ENCODE results near the gene EPAS1. TPM values are rescaled to one million over a fixed set of nuclear protein-coding genes. Genes with fewer than 3 reads are reported as not detected.

EPAS1 gene
- total and polyA plus RNA-seq, 8 donors: 190 to 962 (median 244) TPM

DNA sequence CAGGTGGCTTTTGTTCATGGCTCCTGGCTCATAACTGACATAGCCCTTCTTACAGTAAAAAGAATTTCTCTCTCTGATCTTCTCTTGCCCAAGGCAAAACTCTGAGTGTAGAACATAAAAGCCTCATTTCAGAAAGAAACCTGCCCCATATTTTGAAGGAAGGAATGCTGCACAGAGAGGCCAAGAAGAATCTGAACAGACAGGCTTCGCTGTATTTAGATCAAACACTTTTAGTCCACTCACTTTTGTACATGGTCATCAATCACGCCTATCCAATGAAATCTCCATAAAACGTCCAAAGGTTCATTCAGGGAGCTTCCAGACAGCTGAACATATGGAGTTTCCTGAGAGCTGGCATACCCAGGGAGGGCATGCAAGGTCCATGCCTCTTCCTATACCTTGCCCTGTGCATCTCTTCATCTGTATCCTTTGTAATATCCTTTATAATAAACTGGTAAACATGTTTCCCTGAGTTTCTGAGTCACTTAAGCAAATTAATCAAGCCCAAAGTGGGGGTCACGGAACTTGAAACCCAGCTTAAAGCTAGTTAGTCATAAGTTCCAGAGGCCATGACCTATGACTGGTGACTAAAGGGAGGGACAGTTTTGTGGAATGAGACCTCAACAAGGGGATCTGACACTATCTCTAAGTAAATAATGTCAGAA lies 119.7 kb downstream of the EPAS1 start:
- H3K27ac ChIP-seq: no peak overlapping the region
- no peaks in the 10 kb centered on the region for H3K4me1 ChIP-seq
- intact Hi-C loops (cut with DNase I): no loop called here
- ATAC-seq: no peak
- no peaks in the 10 kb centered on the region for H3K36me3 ChIP-seq
- TF ChIP-seq, protein P1, sequence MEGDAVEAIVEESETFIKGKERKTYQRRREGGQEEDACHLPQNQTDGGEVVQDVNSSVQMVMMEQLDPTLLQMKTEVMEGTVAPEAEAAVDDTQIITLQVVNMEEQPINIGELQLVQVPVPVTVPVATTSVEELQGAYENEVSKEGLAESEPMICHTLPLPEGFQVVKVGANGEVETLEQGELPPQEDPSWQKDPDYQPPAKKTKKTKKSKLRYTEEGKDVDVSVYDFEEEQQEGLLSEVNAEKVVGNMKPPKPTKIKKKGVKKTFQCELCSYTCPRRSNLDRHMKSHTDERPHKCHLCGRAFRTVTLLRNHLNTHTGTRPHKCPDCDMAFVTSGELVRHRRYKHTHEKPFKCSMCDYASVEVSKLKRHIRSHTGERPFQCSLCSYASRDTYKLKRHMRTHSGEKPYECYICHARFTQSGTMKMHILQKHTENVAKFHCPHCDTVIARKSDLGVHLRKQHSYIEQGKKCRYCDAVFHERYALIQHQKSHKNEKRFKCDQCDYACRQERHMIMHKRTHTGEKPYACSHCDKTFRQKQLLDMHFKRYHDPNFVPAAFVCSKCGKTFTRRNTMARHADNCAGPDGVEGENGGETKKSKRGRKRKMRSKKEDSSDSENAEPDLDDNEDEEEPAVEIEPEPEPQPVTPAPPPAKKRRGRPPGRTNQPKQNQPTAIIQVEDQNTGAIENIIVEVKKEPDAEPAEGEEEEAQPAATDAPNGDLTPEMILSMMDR (IDR thresholded peaks at IDR 0.05): no peak
- DNase-seq: no peak
- peaks cover 0 to 30% of the 10 kb centered on the region in 2 donors for H3K9me3 ChIP-seq
- no peak overlapping the region for H3K4me3 ChIP-seq
- no peaks in the 10 kb centered on the region for H3K27me3 ChIP-seq

DNA sequence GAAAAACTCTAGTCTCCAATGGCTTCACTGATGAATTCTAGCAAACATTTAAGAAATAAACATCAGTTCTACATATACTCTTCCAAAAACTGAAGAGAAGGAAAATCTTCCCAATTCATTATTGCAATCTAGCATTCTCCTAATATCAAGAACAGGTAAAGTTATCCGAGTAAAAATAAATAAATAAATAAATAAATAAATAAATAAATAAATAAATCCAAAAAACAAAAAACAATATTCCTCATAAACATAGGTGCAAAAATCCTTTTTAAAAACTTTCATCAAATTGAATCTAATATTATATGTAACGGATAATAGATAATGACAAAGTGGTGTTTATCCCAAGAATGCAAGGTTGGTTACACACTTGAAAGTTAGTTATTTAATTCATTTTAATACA lies 123.7 kb downstream of the EPAS1 start:
- DNase-seq: no peak
- Histone ChIP-seq H3K27ac (no peak overlapping the region), H3K27me3 (no peaks in the 10 kb centered on the region), H3K36me3 (no peaks in the 10 kb centered on the region), H3K9me3 (peaks cover 0 to 29% of the 10 kb centered on the region in 2 donors), H3K4me3 (no peak overlapping the region), H3K4me1 (no peaks in the 10 kb centered on the region)
- intact Hi-C loops (cut with DNase I): no loop called here
- ATAC-seq: no peak
- TF ChIP-seq, protein P1 (IDR thresholded peaks at IDR 0.05): no peak

DNA sequence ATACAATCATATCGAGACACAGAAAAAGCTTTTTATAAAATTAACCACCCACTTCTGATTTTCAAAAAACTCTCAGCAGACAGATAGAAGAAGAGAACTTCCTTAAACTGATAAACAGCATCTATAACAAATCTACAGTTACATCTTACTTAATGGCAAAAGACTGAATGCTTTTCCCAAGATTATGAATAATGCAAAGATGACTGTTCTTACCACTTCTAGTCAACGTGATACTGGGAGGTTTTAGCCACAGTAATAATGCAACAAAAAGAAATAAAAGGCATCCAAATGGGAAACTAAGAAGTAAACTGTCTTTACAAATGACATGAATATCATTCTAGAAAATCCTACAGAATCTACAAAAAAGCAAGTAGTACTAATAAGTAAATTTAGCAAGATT lies 124.2 kb downstream of the EPAS1 start:
- ATAC-seq (no peak), DNase-seq (no peak)
- intact Hi-C loops (cut with DNase I): no loop called here
- H3K27ac ChIP-seq: no peak overlapping the region
- no peaks in the 10 kb centered on the region for H3K4me1 ChIP-seq
- H3K4me3 ChIP-seq: no peak overlapping the region
- H3K27me3 ChIP-seq: no peaks in the 10 kb centered on the region
- H3K36me3 ChIP-seq: no peaks in the 10 kb centered on the region
- H3K9me3 ChIP-seq: peaks cover 0 to 24% of the 10 kb centered on the region in 2 donors
- TF ChIP-seq, protein P1 (IDR thresholded peaks at IDR 0.05): no peak

DNA sequence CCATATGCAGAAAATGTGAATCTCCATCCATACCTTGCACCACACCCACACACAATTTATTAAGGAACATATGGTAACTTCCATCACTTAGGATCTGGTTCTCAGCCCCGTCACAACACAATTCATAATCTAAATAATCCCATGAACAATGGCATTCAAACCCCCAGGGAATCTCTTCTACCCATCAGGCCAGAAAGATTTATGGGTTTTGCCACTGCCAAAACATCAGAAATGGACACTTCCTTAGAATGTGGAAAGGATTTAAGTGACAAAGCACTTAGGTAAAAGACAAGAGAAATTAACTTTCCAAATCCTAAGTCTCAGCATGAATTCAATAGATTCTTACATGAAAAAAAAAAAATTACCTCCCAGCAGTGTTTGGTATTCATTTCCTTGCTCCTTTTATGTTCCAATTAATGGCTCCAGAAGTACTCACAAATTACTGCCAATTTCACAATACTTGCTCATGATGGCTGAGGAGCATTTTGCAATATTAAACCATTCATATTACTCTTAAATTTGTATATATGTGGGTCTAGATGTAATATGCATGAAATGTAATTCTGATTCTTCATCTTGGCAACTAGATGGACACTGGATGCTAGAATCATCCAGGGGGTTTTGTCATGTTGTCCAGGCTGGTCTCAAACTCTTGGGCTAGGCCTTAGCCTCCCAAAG lies 125.6 kb downstream of the EPAS1 start:
- DNase-seq: peak in 1 of 4 donors; percentile 12

DNA sequence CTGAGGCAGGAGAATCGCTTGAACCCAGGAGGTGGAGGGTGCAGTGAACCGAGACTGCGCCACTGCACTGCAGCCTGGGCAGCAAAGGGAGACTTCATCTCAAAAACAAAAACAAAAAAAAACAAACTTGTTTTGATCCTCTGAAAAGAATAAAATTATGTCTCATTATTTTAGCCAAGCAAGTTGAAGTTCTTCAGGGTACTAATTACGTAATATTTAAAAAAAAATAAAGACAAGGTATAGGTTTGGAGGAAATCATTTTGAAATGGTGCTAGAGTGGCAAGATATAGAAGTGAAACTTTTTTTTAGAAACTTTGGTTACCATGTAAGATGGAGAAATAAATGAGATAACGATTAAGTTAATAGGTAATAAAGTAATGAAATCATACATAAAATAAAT lies 127.7 kb downstream of the EPAS1 start:
- no peak overlapping the region for H3K4me3 ChIP-seq
- H3K4me1 ChIP-seq: no peaks in the 10 kb centered on the region

More for the DNA sequence above, 125.6 kb downstream of the EPAS1 start:
- H3K4me1 ChIP-seq: no peaks in the 10 kb centered on the region
- no peaks in the 10 kb centered on the region for H3K27me3 ChIP-seq
- no peak overlapping the region for H3K4me3 ChIP-seq
- no peak overlapping the region for H3K27ac ChIP-seq
- peak; percentile 19 for ATAC-seq
- H3K36me3 ChIP-seq: no peaks in the 10 kb centered on the region
- TF ChIP-seq, protein P1 (IDR thresholded peaks at IDR 0.05): no peak
- intact Hi-C loops (cut with DNase I): no loop called here
- H3K9me3 ChIP-seq: peaks cover 0 to 11% of the 10 kb centered on the region in 2 donors

More for the DNA sequence above, 127.7 kb downstream of the EPAS1 start:
- no peaks in the 10 kb centered on the region for H3K27me3 ChIP-seq
- H3K9me3 ChIP-seq: no peaks in the 10 kb centered on the region
- DNase-seq (no peak), ATAC-seq (no peak)
- H3K36me3 ChIP-seq: no peaks in the 10 kb centered on the region
- H3K27ac ChIP-seq: no peak overlapping the region
- TF ChIP-seq, protein P1 (IDR thresholded peaks at IDR 0.05): no peak
- intact Hi-C loops (cut with DNase I): no loop called here
